Upper lobe of left lung (tissue), 4 donors: Measurements from ENCODE around the gene BAHD1.

Experiments
- EP300 ChIP-seq, 4 donors: sonication (generic); formaldehyde crosslinking; IDR thresholded peaks; one replicate each; pipeline ENCODE4 v1.5.1; 2017; ENCODE audit warnings: antibody characterized with exemption in 4 of 4, control low read depth in 2 of 4
- POLR2A ChIP-seq, 4 donors: fragments of 450-650 bp; IDR thresholded peaks; one replicate each; pipeline ENCODE4 v1.5.1; 2016 to 2017; ENCODE audit warnings: antibody characterized with exemption in 4 of 4, mild to moderate bottlenecking in 2 of 4
- POLR2AphosphoS5 ChIP-seq, 2 donors: sonication (generic); formaldehyde crosslinking; IDR thresholded peaks; one replicate each; pipeline ENCODE4 v1.5.1; 2017; ENCODE audit warnings: antibody characterized with exemption in 2 of 2
- TF ChIP-seq, protein P1 (sequence below), 6 experiments: fragments of 450-650 bp in 4 of 6; fragments of 200-600 bp in 2 of 6; sonication (generic) in 2 of 6; IDR thresholded peaks; one replicate each; pipeline ENCODE4 v1.5.1; 2016 to 2019; ENCODE audit warnings: antibody characterized with exemption in 6 of 6

- TF ChIP-seq POLR2AphosphoS5 (IDR thresholded peaks at IDR 0.05), result no peak
- no peak for TF ChIP-seq POLR2A (IDR thresholded peaks at IDR 0.05)
- TF ChIP-seq, protein P1, sequence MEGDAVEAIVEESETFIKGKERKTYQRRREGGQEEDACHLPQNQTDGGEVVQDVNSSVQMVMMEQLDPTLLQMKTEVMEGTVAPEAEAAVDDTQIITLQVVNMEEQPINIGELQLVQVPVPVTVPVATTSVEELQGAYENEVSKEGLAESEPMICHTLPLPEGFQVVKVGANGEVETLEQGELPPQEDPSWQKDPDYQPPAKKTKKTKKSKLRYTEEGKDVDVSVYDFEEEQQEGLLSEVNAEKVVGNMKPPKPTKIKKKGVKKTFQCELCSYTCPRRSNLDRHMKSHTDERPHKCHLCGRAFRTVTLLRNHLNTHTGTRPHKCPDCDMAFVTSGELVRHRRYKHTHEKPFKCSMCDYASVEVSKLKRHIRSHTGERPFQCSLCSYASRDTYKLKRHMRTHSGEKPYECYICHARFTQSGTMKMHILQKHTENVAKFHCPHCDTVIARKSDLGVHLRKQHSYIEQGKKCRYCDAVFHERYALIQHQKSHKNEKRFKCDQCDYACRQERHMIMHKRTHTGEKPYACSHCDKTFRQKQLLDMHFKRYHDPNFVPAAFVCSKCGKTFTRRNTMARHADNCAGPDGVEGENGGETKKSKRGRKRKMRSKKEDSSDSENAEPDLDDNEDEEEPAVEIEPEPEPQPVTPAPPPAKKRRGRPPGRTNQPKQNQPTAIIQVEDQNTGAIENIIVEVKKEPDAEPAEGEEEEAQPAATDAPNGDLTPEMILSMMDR (IDR thresholded peaks at IDR 0.05), result no peak
- TF ChIP-seq EP300 (IDR thresholded peaks at IDR 0.05), result no peak
Measured at GRCh38 chr15:40445421-40445922, 4.7 kb downstream of the BAHD1 start.
